SW 1271 (cell line): Measurements from ENCODE around the gene MAX.

Source experiments
- DNase-seq, 2 experiments: peaks; one replicate each; lab custom pipeline; 2025; lab: John Stamatoyannopoulos, UW

MAX gene, protein sequence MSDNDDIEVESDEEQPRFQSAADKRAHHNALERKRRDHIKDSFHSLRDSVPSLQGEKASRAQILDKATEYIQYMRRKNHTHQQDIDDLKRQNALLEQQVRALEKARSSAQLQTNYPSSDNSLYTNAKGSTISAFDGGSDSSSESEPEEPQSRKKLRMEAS

DNA sequence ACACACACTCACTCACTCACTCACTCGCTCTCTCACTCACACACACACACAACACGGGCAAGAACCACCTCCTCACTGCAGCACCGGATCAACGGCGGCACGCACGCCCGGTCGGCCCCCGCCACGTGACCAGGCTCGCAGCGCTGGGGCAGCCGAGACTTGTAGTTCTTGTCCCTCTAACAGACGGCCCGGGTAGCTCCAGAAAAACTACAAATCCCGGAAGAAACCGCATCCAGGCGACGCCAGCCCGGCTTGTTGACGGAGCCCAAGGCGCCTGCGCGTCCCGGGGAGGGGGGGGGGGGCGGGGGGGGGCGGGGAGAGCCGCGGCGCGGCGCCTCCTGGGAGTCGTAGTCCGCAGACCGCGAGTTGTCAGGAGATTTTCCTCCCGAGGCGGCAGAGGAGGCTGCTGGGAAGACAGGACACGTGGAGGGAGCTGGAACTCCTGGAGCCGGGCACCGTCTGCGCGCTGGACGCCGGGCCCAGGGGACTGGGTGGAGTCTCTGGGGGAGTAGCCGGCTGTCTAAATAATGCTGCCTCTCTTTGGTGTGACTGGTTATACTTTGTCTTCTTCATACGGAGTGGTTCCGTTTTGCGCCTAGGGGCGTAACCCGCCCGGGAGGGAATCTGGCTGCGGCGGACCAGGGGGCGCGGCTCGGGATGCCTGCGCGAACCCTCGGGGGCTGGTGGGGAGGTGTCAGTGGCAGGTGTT is at the start of gene MAX:
Gene MAX (minus strand): TSS at position 77 of the 709 bp plus-strand sequence. CDS start 178 bp downstream, outside the sequence.
- DNase-seq, result peak; percentile 95 to 99

DNA sequence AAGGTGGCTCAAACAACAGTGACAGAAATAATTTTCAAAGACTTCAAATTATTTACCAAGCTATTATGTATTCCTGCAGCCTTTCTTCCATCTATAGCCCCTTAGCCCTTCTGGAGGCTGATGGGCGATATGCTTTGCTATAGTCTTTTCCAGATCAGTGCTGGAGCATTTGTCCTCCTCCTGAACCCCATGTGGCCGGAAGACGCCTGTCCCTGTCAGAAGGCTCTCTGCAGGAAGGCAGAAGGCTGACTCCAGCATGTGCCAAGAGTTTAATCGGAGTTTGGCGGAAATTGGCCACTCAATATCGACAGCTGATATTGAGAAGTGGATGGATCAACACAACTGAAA is 49.3 kb upstream of the MAX start:
- DNase-seq, result no peak

DNA sequence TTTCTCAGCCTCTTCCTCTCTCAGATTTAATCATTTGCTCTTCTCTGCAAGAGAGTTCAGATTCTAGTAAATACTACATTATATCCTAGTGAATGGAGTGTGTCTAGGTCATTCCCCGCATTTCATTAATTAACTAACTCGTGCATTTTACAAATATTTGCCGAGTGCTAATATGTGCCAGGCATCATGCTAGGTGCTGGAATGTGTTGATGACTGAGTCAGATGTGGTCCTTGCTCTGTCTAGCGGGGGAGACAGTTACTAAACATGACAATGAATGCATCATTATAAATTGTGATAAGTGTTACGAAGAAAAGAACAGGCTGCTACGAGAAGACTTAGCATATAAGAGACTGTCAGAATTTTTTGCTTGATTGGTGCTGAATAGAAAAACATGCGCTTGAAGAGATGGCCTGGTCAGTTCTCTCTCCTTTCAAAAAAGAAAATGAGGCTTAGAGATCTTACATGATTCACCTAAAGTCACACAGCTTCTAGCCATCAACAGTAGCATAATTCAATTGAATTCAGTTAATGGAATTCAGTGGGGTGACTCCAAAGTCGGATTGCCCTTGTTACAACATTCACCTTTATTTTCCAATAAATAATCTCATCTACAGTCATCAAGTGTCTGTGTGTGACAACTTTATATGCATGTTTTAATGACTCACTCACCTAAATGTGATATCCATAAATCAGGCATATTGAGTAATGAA is 48.7 kb upstream of the MAX start:
- DNase-seq, result no peak

DNA sequence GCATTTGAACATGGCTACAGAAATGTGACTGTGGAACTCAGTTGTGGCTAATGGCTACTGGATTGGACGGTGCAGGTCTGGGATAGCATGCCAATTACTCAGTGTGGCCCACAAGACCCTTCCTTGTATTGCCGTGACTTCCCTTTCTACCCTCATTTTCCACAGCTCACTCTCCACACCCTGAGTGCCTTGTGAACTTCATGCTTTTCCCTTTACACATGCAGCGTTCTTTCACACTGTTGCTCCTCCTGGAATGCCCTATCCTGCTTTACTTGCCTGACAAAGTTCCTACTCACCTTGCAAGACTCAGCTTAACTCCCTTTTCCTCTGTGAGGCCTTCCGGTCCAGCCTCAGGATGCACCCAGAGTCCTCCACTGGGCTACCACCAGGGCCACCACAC is 46.8 kb upstream of the MAX start:
- no peak for DNase-seq

DNA sequence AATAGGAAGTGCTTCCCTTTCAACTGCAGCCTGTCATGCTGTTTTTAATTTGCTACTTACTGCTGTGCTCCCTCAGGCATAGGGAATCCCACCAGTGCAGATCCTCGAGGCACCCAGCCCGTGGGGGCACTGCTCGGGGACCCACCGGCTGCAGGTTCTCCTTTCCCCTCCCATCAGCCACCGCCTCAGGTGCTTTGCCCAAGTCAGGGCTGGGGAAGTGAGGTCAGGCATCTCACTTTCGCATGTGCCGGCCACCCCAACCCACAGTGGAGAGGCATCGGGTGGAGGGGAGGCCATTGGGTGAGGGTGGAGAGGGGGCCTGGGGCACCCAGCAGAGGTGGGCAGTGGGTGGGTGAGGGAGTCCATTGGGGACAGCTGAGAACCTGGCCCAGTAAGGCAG is 41.9 kb upstream of the MAX start:
- no peak for DNase-seq

DNA sequence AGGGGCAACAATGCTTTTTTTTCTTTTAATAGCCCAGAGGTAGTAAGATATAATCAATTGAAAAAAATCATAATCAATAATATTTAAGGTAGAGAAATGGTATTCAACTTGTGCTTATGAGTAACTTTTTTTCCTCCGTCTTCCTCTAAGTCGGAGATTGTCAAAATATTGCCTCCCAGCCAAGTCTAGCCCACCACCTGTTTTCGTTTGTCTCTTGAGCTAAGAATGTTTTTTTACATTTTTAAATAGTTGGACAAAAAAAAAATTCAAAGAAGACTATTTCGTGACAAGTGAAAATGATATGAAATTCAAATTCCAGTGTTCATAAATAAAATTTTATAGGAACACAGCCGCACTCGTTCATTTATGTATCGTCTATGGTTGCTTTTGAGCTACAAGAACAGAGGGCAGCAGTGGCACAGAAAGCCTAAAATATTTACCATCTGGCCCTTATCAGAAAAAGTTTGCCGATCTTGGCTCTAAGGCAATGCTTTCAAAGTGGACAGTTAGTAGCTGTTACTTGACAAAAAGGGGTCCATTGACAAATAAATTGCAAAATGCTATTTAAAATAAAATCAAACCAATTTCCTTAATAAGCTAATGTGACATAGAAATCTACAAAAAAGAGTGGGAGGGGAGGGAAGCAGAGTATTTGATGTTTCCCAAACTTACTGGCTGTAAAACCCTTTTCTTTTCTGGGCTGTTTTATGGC is 40.8 kb upstream of the MAX start:
- DNase-seq, result no peak

DNA sequence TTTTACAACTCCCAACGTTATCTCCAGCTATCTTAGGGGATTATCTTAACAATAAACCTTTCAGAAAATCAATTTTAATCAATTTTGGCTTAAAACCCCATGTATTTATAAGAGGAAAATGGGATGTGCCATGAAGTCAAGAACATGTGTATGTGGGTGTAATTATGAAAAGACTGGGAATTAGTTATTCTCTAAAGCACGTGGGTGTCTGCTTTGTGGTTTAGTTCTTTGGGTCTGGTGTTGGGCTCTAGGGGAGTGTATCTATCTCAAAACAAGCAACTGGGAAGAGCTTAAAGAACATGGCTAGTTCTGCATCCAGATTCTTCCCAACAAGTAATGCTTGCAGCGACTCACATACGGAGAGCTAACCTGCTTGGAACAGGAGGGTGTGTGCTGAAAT is 40.1 kb upstream of the MAX start:
- no peak for DNase-seq

DNA sequence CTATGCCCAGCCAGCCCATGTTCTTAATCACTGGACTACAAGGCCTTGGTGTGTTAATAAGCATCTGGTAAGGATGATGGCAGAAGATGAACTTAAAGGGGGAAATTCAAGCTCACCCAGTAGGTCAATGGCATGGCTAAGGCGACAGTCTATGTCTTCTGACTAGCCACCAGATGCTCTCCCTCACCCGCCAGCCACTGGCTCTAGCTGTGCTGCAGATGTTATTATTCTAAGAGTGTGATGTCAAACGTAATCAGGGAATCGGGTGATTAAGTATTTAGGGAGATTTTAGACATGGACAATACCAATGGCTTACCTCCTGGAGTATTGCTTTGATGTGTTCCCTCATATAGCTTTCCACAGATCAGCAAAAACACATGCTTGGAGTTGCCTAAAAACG is 39.2 kb upstream of the MAX start:
- DNase-seq, result no peak

DNA sequence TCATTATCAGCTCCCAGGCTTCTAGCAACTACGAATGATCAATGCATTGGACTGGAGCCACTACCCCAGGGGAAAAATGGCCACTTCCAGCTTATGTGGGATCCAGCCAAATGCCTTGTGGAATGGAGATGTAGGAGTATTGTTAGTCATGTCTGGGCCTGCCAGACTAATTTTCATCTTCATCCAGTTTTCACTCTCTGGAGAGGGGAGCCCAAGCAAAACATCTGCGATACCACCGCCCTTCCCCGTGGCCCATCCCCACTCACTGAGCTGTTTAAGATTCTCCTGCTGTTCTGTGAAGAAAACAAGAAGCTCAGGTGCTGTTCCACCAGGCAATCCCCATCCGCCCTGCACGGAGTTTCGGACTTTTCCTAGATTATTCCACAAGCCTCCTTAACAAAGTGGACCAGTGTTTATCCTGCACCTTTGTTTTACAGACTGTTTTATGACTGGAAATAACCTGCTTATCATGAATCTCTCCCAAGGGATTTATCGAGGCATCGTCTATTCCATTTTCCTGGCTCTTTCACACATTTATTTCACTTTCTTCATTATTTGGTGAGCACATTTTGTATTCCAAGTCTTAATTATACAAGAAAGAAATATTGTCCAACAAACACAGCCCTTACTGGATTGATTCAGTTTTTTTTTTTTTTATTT is 35.5 kb upstream of the MAX start:
- DNase-seq, result no peak

DNA sequence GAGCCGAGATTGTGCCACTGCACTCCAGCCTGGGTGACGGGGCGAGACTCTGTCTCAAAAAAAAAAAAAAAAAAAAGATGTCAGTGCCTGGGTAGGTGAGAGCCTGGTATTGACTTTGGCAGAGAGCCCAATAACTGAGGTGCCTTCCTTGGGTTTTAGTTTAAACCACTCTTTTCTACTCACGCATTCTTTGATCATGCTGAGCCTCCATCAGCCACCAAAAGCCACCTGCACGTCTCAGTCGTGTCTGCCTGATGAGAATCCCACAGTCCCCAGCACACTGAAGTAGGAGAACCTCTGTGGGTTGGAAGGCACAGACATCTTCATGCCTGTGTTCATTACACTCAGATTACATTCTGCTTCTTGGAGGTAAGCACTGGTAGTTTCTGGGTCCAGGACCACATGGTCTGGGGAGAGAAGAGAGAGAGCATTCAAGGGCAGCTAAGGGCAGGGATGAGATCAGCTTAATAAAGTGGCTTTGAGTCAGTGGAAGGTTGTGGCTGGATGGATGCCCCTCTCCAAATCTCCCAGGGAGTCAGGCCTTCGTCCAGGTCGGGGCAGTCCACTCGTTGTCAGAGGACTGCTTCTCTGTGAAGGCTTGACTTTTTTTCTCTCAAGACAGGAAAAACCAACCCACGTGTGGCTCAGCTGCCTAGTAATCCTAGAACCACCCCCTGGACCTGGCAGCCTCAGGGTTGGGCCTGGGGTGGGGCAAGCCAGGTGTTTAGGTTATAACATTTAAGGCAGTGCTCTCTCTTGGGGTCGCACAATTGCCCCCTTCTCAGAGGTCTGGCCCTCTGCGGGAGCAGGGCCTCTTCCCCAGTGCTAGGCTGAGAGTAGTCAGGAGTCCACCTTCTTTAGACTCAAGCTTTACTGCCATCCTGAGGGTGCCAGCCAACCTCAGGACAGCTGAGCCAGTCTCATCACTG is 32.6 kb upstream of the MAX start:
- DNase-seq, result no peak

DNA sequence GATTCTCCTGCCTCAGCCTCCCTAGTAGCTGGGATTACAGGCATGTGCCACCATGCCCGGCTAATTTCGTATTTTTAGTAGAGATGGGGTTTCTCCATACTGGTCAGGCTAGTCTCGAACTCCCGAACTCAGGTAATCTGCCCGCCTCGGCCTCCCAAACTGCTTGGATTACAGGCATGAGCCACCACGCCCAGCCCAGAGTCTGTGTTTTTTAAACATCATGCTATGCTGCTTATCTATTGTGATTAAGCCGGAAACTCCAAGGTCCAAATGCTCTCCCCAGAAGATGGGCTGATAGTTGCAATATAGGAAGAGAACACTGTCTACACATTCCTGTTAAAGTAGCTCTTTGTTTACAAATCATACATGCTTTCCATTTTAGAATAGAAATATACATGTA is 30.5 kb upstream of the MAX start:
- no peak for DNase-seq

DNA sequence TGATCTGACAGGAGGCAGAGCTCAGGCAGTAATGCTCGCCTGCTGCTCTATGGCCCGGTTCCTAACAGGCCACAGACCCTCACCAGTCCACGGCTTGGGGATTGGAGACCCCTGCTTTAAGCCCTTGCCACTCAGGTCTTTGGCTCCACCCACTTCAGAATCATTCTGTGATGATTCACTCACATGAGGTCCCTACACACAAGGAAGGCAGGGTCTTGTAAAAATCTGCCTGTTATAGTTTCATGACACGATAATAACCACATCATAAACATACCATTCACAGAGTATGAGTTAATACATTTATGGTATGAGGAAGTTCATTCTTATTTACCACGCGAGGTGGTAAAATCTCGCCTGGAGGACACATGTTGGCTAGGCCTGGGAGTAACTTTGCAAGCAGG is 29.0 kb upstream of the MAX start:
- DNase-seq, result no peak

DNA sequence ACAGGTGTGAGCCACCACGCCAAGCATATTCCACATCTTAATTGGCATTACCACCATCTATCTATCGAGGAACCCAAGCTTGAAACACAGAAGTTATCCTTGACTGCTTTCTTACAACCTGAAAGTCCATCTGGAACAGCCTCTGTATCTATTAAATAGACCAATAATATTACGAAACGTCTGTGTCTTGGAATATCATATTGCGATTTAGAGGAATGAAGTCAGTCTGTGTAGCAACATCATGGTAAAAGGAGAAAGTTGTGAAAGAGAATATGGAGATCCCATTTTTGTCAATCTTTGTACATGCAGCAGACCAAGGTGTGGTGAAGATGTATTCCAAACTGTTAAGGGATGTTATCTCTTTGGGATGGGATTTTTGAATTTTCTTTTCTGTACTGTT is 25.8 kb upstream of the MAX start:
- no peak for DNase-seq

DNA sequence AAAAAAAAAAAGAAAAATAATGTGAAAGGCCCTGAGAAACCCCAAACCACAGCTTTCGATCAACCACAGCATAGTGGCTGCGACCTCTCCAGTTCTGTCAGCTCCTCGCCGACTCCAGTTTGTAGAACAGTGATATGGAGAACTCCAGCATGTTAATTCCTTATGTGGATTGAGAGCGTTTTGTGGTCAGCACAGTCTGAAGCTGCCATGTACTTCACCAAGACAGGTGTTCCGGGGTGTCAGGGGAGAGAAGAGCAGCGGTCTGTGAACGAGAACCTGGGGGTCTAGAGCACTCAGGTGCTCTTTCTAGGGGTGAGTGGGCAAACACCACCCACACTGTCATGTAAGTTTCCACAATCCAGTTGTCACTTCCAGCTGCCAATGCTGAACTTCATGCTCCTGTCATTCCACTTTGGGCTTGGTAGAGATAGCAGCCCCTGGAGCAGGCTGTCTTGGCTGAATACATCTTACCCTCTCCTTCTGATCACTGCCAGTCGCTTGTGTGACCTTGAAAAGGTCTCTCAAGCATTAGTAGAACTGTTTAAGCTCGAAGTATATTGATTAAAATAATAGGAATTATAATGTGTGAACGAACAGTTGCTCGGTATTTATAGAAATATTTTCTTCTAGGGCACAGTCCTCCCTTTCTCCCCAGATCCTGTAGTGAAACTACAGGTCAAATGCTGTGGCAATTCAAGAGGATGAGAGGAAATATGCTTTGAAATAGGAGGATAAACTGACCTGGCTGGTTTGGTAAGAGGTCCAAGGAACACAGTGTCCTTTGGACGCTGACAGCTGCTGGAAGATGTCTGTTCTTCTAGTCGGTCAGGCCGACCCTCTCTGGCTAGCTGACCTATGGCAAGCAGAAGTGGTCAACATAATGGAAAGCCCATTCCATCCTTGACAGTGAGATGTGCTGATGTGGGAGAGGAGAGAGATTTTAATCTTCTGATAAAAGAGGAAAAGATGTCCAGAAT is 15.7 kb upstream of the MAX start:
- DNase-seq, result no peak

DNA sequence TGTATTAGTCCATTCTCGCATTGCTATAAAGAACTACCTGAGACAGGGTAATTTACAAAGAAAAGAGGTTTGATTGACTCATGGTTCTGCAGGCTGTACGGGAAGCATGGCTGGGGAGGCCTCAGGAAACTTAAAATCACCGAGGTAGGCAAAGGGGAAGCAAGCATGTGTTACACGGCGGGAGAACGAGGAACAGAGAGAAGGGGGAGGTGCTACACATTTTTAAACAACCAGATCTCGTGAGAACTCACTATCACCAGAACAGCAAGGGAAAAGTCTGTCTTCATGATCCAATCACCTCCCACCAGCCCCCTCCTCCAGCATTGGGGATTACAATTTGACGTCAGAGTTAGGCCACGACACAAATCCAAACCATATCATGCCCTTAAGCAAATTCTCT is 13.3 kb upstream of the MAX start:
- no peak for DNase-seq

DNA sequence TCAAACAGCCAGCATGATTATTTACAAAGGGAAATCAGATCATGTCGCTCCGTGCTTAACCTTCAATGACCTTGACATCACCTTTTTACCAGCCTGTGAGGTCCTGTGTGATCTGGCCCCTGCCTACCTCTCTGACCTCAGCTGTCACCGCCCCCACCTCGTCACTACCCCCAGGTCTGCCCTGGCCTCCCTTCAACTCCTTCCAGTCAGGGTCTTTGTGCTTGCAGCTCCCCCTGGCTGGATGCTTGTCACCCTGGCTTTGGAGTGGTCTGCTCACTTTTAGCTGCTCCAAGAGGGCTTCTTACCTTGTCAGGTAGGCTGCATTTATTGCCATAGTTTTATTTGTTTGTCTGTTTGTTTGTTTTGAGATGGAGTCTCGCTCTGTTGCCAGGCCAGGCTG is 8.2 kb upstream of the MAX start:
- DNase-seq, result no peak

DNA sequence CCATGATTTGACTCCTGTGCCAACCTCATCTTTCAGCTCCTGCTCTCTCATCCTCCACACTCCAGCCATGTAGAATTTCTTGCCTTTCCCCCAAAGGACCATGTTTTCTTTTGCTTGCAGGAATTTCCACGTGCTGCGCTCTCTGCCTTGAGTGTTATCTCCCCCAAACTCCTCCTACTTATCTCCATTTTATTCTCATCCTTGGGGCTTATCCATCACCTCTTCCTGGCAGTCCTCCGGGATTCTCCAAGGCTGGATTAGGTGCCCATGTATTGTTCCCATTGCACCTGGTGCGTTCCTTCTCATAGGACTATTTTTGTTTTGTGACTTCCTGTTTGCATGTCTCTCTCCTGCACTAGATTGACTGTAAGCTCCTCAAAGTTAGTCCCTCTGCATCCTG is 7.0 kb upstream of the MAX start:
- no peak for DNase-seq

DNA sequence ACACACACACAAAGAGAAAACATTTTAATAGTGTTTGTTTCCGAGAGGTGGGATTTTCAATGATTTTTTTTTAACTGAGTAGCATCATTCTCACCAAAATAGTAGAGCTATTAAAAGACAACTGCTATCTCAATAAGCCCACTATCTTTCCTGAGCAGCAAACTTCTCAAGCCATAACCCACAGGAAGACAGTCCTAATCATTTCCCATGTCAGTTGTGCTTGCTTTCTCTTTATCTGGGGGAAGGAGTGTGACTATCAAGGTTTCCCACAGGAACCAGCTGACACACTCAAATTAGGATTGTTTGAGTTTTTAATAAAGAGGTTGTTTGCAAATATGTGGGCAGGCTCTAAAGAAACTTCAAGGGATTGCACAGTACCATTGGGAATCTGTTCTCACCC is 4.9 kb upstream of the MAX start:
- no peak for DNase-seq

DNA sequence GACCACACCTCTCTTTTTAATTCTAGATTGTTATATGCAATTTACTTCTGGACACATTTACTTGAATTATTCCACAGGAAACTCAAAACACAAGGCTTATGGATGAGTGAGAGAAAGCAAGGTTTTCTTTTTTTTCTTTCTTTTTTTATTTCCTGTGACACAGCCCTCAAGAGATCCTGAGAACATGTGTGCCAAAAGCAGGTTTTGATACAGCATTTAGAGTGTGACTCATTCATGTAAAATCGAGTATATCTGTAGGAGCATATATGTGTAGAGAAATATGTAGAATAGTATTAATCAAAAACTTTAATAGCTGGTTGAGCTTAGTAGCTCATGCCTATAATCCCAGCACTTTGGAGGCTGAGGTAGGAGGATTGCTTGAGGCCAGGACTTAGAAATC is 4.4 kb upstream of the MAX start:
- DNase-seq, result no peak

DNA sequence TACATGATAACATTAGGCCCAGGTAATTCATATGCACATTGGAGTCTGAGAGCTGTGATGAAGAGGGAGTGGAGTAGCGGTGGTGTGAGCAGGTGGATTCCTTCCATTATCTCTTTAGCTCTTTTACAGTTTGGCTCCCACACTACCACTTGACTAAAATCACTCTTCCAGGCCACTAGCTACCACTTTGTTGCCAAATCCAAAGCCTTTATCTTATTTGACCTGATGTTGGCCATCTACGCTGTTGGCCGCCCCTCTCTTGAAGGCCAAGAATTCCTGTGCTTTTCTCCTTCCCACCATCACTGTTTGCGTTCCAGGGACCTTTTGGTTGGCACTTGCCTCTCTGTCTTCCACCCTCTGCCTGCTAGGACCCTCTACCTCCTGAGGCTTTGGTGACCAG is 4.0 kb upstream of the MAX start:
- DNase-seq, result no peak
